K562 (cell line): ENCODE results near the gene NAA80. TPM values are rescaled to one million over a fixed set of nuclear protein-coding genes. Genes with fewer than 3 reads are reported as not detected.

Source experiments
- ARID2 ChIP-seq: fragments of 450-650 bp; IDR thresholded peaks from 2 replicates; pipeline ENCODE4 v1.6.1; 2017; ENCODE audit warnings: antibody characterized with exemption, mild to moderate bottlenecking
- C11orf30 ChIP-seq: fragments of 450-650 bp; IDR thresholded peaks from 2 replicates; pipeline ENCODE4 v1.6.1; 2016; ENCODE audit warnings: low read depth, mild to moderate bottlenecking
- CTCF ChIP-seq, 3 experiments: IDR thresholded peaks in 2 of 3; conservative IDR thresholded peaks in 1 of 3; 2 replicates each; pipeline ENCODE4 v1.5.1; 2011 to 2012; ENCODE audit warnings: low read length in 3 of 3, mild to moderate bottlenecking in 3 of 3, control low read depth in 2 of 3, improper control_type of control experiment in 1 of 3, inconsistent platforms in 1 of 3, low read depth in 1 of 3, mixed read lengths in 1 of 3, moderate library complexity in 1 of 3; ENCODE audit not compliant: insufficient read depth in 2 of 3
- ESRRA ChIP-seq: fragments of 450-650 bp; IDR thresholded peaks from 2 replicates; pipeline ENCODE4 v1.6.1; 2014; ENCODE audit warnings: low read depth, mild to moderate bottlenecking, moderate library complexity, borderline replicate concordance
- HDAC2 ChIP-seq: fragments of 450-650 bp; IDR thresholded peaks from 2 replicates; pipeline ENCODE4 v1.6.1; 2016; ENCODE audit warnings: mild to moderate bottlenecking
- L3MBTL2 ChIP-seq: fragments of 450-650 bp; IDR thresholded peaks from 2 replicates; pipeline ENCODE4 v1.6.1; 2016; ENCODE audit warnings: mild to moderate bottlenecking, moderate library complexity
- TAF1 ChIP-seq: IDR thresholded peaks from 2 replicates; pipeline ENCODE4 v1.6.1; 2011; ENCODE audit warnings: mild to moderate bottlenecking, low read length, moderate library complexity; ENCODE audit not compliant: insufficient read depth, control insufficient read depth, severe bottlenecking; ENCODE audit errors: extremely low read depth
- U2AF1 ChIP-seq: fragments of 200-400 bp; formaldehyde crosslinking; optimal IDR thresholded peaks from 2 replicates; pipeline ENCODE3; 2017; ENCODE audit warnings: mild to moderate bottlenecking, low read depth, low read length, moderate library complexity
- YY1 ChIP-seq, 3 experiments: IDR thresholded peaks; 2 replicates each; pipeline ENCODE4 v1.6.1; 2011; ENCODE audit warnings: low read length in 2 of 3, mild to moderate bottlenecking in 2 of 3, moderate library complexity in 2 of 3, borderline replicate concordance in 1 of 3, control low read depth in 1 of 3, low read depth in 1 of 3; ENCODE audit not compliant: insufficient read depth in 3 of 3, insufficient replicate concordance in 2 of 3, control insufficient read depth in 1 of 3, insufficient read length in 1 of 3; ENCODE audit errors: extremely low read depth in 1 of 3
- ZNF124 ChIP-seq: sonication (generic); formaldehyde crosslinking; IDR thresholded peaks from 2 replicates; pipeline ENCODE4 v1.8.1; 2022; ENCODE audit warnings: missing genetic modification reagents
- ZNF3 ChIP-seq: fragments of 250-450 bp; sonication (Bioruptor Pico); IDR thresholded peaks from 2 replicates; pipeline ENCODE4 v1.5.0; 2021; ENCODE audit warnings: mild to moderate bottlenecking, moderate library complexity
- ZNF318 ChIP-seq, 2 experiments: fragments of 450-650 bp; IDR thresholded peaks; 2 replicates each; pipeline ENCODE4 v1.6.1; 2016; ENCODE audit warnings: mild to moderate bottlenecking in 2 of 2, borderline replicate concordance in 1 of 2, low read depth in 1 of 2, moderate library complexity in 1 of 2
- ZNF75A ChIP-seq: fragments of 450-650 bp; formaldehyde crosslinking; IDR thresholded peaks from 2 replicates; pipeline ENCODE4 v1.4.0; 2020; ENCODE audit warnings: mild to moderate bottlenecking
- ZNF778 ChIP-seq: fragments of 450-650 bp; formaldehyde crosslinking; IDR thresholded peaks from 2 replicates; pipeline ENCODE4 v1.4.0; 2020; ENCODE audit warnings: mild to moderate bottlenecking, moderate library complexity
- ZNF785 ChIP-seq: fragments of 250-450 bp; sonication (Bioruptor Pico); IDR thresholded peaks from 2 replicates; pipeline ENCODE4 v1.4.0; 2020; ENCODE audit warnings: mild to moderate bottlenecking
- polyA plus RNA-seq, 8 experiments: library from polyadenylated mRNA; depleted of rRNA in 4 of 8; stranded (reverse) in 5 of 8; unstranded in 3 of 8; fragments of >200 nt; fragmentation: Nextera tagmentation in 2 of 8; fragmentation: Illumina TruSeq in 1 of 8; extraction: Ambion mirVana in 2 of 8; extraction: Trizol in 1 of 8; gene quantifications; 2 replicates each; pipeline versions ENCODE4 v1.2.1 to v1.2.3, GENCODE V29; 2011 to 2014; ENCODE audit warnings: inconsistent platforms in 1 of 8, missing spikeins in 1 of 8
- total RNA-seq, 7 experiments: library from RNA; depleted of rRNA in 6 of 7; stranded (reverse); fragments of >200 nt in 6 of 7; fragmentation: Illumina TruSeq in 2 of 7; extraction: Trizol in 2 of 7; gene quantifications; 2 replicates each; pipeline versions ENCODE4 v1.2.1 to v1.2.3, GENCODE V29; 2011 to 2021; ENCODE audit warnings: low replicate concordance in 1 of 7

The NAA80 gene
- total and polyA plus RNA-seq, 9 of the 15 experiments (the other 6 are each of a cell fraction or from before 2014, with no cell fraction given): 0.82 to 24.0 (median 8.6) TPM

GRCh38 chr3:50272911-50273688 lies 26.1 kb downstream of the NAA80 start (continued):
- peak in 1 of 3 experiments; percentile 35 for TF ChIP-seq YY1 (IDR thresholded peaks at IDR 0.05; ENCODE audit: borderline replicate concordance in 1 of 3, control insufficient read depth in 1 of 3, extremely low read depth in 1 of 3, insufficient read depth in 3 of 3, insufficient read length in 1 of 3, insufficient replicate concordance in 2 of 3, low read depth in 1 of 3, low read length in 2 of 3)
- TF ChIP-seq L3MBTL2: peak; percentile 40; the same call in 1 of the 2 replicates
- peak; percentile 86 for TF ChIP-seq ARID2
- TF ChIP-seq ZNF778 (CRISPR knock-in tag): no peak
- TF ChIP-seq ZNF3 (CRISPR knock-in tag): no peak
- no peak for TF ChIP-seq C11orf30
- no peak for TF ChIP-seq ZNF318 (IDR thresholded peaks at IDR 0.05; ENCODE audit: borderline replicate concordance in 1 of 2, low read depth in 1 of 2)
- no peak for TF ChIP-seq ZNF124 (CRISPR knock-in tag)
- peak; percentile 89 to 94 (median 94) for TF ChIP-seq CTCF (IDR thresholded peaks at IDR 0.05 in 2 of 3, conservative IDR thresholded peaks at IDR 0.05 in 1 of 3; ENCODE audit: insufficient read depth in 2 of 3, low read depth in 1 of 3, low read length in 3 of 3)
- TF ChIP-seq U2AF1: no peak
- no peak for TF ChIP-seq ZNF785 (CRISPR knock-in tag)
- no peak for TF ChIP-seq ZNF75A
- TF ChIP-seq ESRRA: no peak; the same call in 1 of the 2 replicates
- peak; percentile 15 for TF ChIP-seq TAF1
- TF ChIP-seq HDAC2: peak; percentile 29; the same call in 1 of the 2 replicates
